Measurements from ENCODE around the gene BCAS3. TPM values are rescaled to one million over a fixed set of nuclear protein-coding genes. Genes with fewer than 3 reads are reported as not detected.

The BCAS3 gene
- total and polyA plus RNA-seq, 2 donors (not counting 1 experiment from before 2014, with no cell fraction given), result 13.9 to 73.4 TPM

GRCh38 chr17:60947100-60947499, 269.4 kb downstream of the BCAS3 start:
- Histone ChIP-seq H2AFZ (ENCODE audit: insufficient read depth, low read depth, low read length, poor library complexity, severe bottlenecking) (no peak overlapping the region), H4K20me1 (ENCODE audit: control insufficient read depth, insufficient read depth, low read length, poor library complexity, severe bottlenecking) (no peaks in the 10 kb centered on the region), H3K27me3 (replicated peaks in 1 of 4; ENCODE audit: control extremely low read depth in 1 of 4, control insufficient read depth in 3 of 4, insufficient read depth in 4 of 4, low read length in 3 of 4) (no peaks in the 10 kb centered on the region), H3K4me1 (ENCODE audit: control insufficient read depth in 2 of 2, insufficient read depth in 2 of 2, low read length in 2 of 2) (no peaks in the 10 kb centered on the region), H3K79me2 (ENCODE audit: control insufficient read depth, insufficient read depth, low read length) (no peaks in the 10 kb centered on the region), H3K4me3 (ENCODE audit: control extremely low read depth in 1 of 5, extremely low read depth in 1 of 5, insufficient read depth in 1 of 5, low read depth in 2 of 5, low read length in 4 of 5) (no peak overlapping the region), H3K27ac (ENCODE audit: low read length in 2 of 2) (no peak overlapping the region), H3K9ac (ENCODE audit: low read length) (no peak overlapping the region), H3K4me2 (replicated peaks; ENCODE audit: low read depth, low read length, poor library complexity, severe bottlenecking) (no peak overlapping the region), H3K36me3 (replicated peaks in 1 of 2; ENCODE audit: control extremely low read depth in 1 of 2, control insufficient read depth in 1 of 2, extremely low read depth in 1 of 2, insufficient read depth in 2 of 2, low read length in 1 of 2) (no peaks in the 10 kb centered on the region), H3K9me3 (ENCODE audit: control extremely low read depth in 1 of 3, control insufficient read depth in 2 of 3, insufficient read depth in 1 of 3, low read length in 2 of 3) (no peaks in the 10 kb centered on the region)
- no peak overlapping the region for H3K4me3 Mint-ChIP-seq
- DNase-seq (no peak), ATAC-seq (ENCODE audit: low read depth) (no peak)
- TF ChIP-seq EZH2 (IDR thresholded peaks at IDR 0.05; ENCODE audit: borderline replicate concordance, insufficient read depth, low read depth, low read length, poor library complexity, severe bottlenecking), result no peak
- no peak for TF ChIP-seq CTCF (IDR thresholded peaks at IDR 0.05)
- H3K27ac Mint-ChIP-seq, result no peak overlapping the region
- ChIA-PET POLR2A (no interaction called here), CTCF (interaction anchor here (1.0 kb wide), 1 partner anchor 17 kb away, joined by 3 read pairs; no protein-coding TSS in a partner anchor)
- no peaks in the 10 kb centered on the region for H3K4me1 Mint-ChIP-seq
- H3K9me3 Mint-ChIP-seq (ENCODE audit: insufficient read depth), result no peaks in the 10 kb centered on the region
- no CpG with 5 or more reads among the region's 1 CpG for WGBS (ENCODE audit: insufficient coverage)
- no peaks in the 10 kb centered on the region for H3K27me3 Mint-ChIP-seq
- intact Hi-C loops (cut with micrococcal nuclease), result no loop called here

GRCh38 chr17:60947543-60947942, 269.9 kb downstream of the BCAS3 start:
- Histone ChIP-seq H3K36me3 (replicated peaks in 1 of 2; ENCODE audit: control extremely low read depth in 1 of 2, control insufficient read depth in 1 of 2, extremely low read depth in 1 of 2, insufficient read depth in 2 of 2, low read length in 1 of 2) (no peaks in the 10 kb centered on the region), H3K27ac (ENCODE audit: low read length in 2 of 2) (no peak overlapping the region), H3K4me1 (ENCODE audit: control insufficient read depth in 2 of 2, insufficient read depth in 2 of 2, low read length in 2 of 2) (no peaks in the 10 kb centered on the region), H3K79me2 (ENCODE audit: control insufficient read depth, insufficient read depth, low read length) (no peaks in the 10 kb centered on the region), H4K20me1 (ENCODE audit: control insufficient read depth, insufficient read depth, low read length, poor library complexity, severe bottlenecking) (no peaks in the 10 kb centered on the region), H3K9ac (ENCODE audit: low read length) (no peak overlapping the region), H3K4me3 (ENCODE audit: control extremely low read depth in 1 of 5, extremely low read depth in 1 of 5, insufficient read depth in 1 of 5, low read depth in 2 of 5, low read length in 4 of 5) (no peak overlapping the region), H3K4me2 (replicated peaks; ENCODE audit: low read depth, low read length, poor library complexity, severe bottlenecking) (no peak overlapping the region), H2AFZ (ENCODE audit: insufficient read depth, low read depth, low read length, poor library complexity, severe bottlenecking) (no peak overlapping the region), H3K27me3 (replicated peaks in 1 of 4; ENCODE audit: control extremely low read depth in 1 of 4, control insufficient read depth in 3 of 4, insufficient read depth in 4 of 4, low read length in 3 of 4) (no peaks in the 10 kb centered on the region), H3K9me3 (ENCODE audit: control extremely low read depth in 1 of 3, control insufficient read depth in 2 of 3, insufficient read depth in 1 of 3, low read length in 2 of 3) (no peaks in the 10 kb centered on the region)
- no CpG with 5 or more reads among the region's 3 CpGs for WGBS (ENCODE audit: insufficient coverage)
- intact Hi-C loops (cut with micrococcal nuclease), result no loop called here
- H3K27me3 Mint-ChIP-seq, result no peaks in the 10 kb centered on the region
- ChIA-PET POLR2A (no interaction called here), CTCF (no interaction called here)
- H3K9me3 Mint-ChIP-seq (ENCODE audit: insufficient read depth), result no peaks in the 10 kb centered on the region
- no peak overlapping the region for H3K4me3 Mint-ChIP-seq
- H3K4me1 Mint-ChIP-seq, result no peaks in the 10 kb centered on the region
- DNase-seq (no peak), ATAC-seq (ENCODE audit: low read depth) (no peak)
- no peak overlapping the region for H3K27ac Mint-ChIP-seq
- TF ChIP-seq CTCF (IDR thresholded peaks at IDR 0.05), result no peak
- no peak for TF ChIP-seq EZH2 (IDR thresholded peaks at IDR 0.05; ENCODE audit: borderline replicate concordance, insufficient read depth, low read depth, low read length, poor library complexity, severe bottlenecking)
